Stimulated activated naive B cell treated with anti-CD40 and anti-IgM and Interleukin-4, amounts not matched to agents 10 μg/mL and 1 μg/mL and 100 μg/mL, for 72 hours (primary cell): Measurements from ENCODE around the gene RPS13.
"Not testable (repeated sequence)": the region's sequence is repeated elsewhere in the genome, so short reads cannot be mapped to it uniquely, and the experiment has no call there.

Experiments
- ATAC-seq, 2 donors: fragments of 150-1000 bp; cut with Tn5 transposase; replicated peaks; 2 replicates each; pipeline ENCODE4 v1.10.0; 2021; ENCODE audit warnings: moderate library complexity in 1 of 2
- DNase-seq: peaks from one replicate; pipeline ENCODE4 v3.0.0; 2021
- H3K27ac Mint-ChIP-seq: one replicate; pipeline ENCODE4 v1.8.0; 2022; ENCODE audit warnings: mild to moderate bottlenecking, mixed read lengths
- H3K27me3 Mint-ChIP-seq, 2 donors: one replicate each; pipeline ENCODE4 v1.8.0; 2022; ENCODE audit warnings: mixed read lengths in 2 of 2
- H3K36me3 Mint-ChIP-seq, 2 donors: one replicate each; pipeline ENCODE4 v1.8.0; 2022; ENCODE audit warnings: mixed read lengths in 2 of 2, mild to moderate bottlenecking in 1 of 2
- H3K4me1 Mint-ChIP-seq, 2 donors: one replicate each; pipeline ENCODE4 v1.8.0; 2022; ENCODE audit warnings: mixed read lengths in 2 of 2, mild to moderate bottlenecking in 1 of 2
- H3K4me3 Mint-ChIP-seq, 2 donors: one replicate each; pipeline ENCODE4 v1.8.0; 2022; ENCODE audit warnings: mild to moderate bottlenecking in 2 of 2, mixed read lengths in 2 of 2, moderate library complexity in 1 of 2
- H3K9me3 Mint-ChIP-seq, 2 donors: one replicate each; pipeline ENCODE4 v1.8.0; 2022; ENCODE audit warnings: mixed read lengths in 2 of 2, mild to moderate bottlenecking in 1 of 2

The RPS13 gene

GRCh38 chr11:17077520-17078401 lies at the start of gene RPS13:
Gene RPS13 (minus strand): TSS chr11:17077667. CDS start chr11:17077641, 26 bp downstream.
- Mint-ChIP-seq H3K9me3 (no peaks in the 10 kb centered on the region), H3K36me3 (peaks cover 42 to 56% of the 10 kb centered on the region in 2 donors), H3K27ac (peak within 1 kb of the TSS; percentile 100), H3K4me1 (peaks cover 21 to 47% of the 10 kb centered on the region in 2 donors), H3K4me3 (peak within 1 kb of the TSS; percentile 96 to 100), H3K27me3 (no peaks in the 10 kb centered on the region)
- ATAC-seq (peak; percentile 95 to 97), DNase-seq (peak; percentile 94)

- H3K27me3 Mint-ChIP-seq, result no peaks in the 10 kb centered on the region
- no peak overlapping the region for H3K4me3 Mint-ChIP-seq
- ATAC-seq, result no peak
These were observed 44.5 kb upstream of the RPS13 start for GRCh38 chr11:17121981-17122380.

GRCh38 chr11:17117262-17117661 lies 39.8 kb upstream of the RPS13 start:
- Mint-ChIP-seq H3K27ac (no peak overlapping the region), H3K9me3 (no peaks in the 10 kb centered on the region), H3K36me3 (peaks cover 19 to 24% of the 10 kb centered on the region in 2 donors), H3K4me1 (no peaks in the 10 kb centered on the region), H3K27me3 (no peaks in the 10 kb centered on the region), H3K4me3 (no peak overlapping the region)
- no peak for DNase-seq
- ATAC-seq, result no peak

More at GRCh38 chr11:17121981-17122380, 44.5 kb upstream of the RPS13 start:
- H3K27ac Mint-ChIP-seq, result no peak overlapping the region
- peaks cover 12 to 20% of the 10 kb centered on the region in 2 donors for H3K36me3 Mint-ChIP-seq
- H3K9me3 Mint-ChIP-seq, result no peaks in the 10 kb centered on the region
- no peak for DNase-seq
- no peaks in the 10 kb centered on the region for H3K4me1 Mint-ChIP-seq

- H3K9me3 Mint-ChIP-seq, result no peaks in the 10 kb centered on the region
- H3K4me3 Mint-ChIP-seq, result no peak overlapping the region
- no peaks in the 10 kb centered on the region for H3K4me1 Mint-ChIP-seq
- ATAC-seq, result no peak
- no peak overlapping the region for H3K27ac Mint-ChIP-seq
- no peak for DNase-seq
- H3K36me3 Mint-ChIP-seq, result peaks cover 16 to 22% of the 10 kb centered on the region in 2 donors
- no peaks in the 10 kb centered on the region for H3K27me3 Mint-ChIP-seq
These were observed 38.6 kb upstream of the RPS13 start for GRCh38 chr11:17116117-17116516.

DNA sequence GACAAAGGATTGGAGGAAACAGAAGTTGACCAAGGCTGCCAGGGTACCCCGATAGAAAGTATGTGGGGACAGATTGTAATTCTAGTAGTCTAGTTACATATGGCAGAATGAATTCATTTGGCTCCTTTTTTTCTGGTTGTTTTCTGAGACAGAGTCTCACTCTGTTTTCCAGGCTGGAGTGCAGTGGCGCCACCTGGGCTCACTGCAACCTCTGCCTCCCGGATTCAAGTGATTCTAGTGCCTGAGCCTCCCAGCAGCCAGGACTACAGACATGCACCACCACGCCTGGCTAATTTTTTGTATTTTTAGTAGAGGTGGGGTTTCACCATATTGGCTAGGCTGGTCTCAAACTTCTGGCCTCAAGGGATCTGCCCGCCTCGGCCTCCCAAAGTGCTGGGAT lies 30.3 kb upstream of the RPS13 start:
- H3K36me3 Mint-ChIP-seq, result peaks cover 21 to 22% of the 10 kb centered on the region in 2 donors
- DNase-seq, ATAC-seq, H3K27ac Mint-ChIP-seq, H3K27me3 Mint-ChIP-seq, H3K4me3 Mint-ChIP-seq, H3K9me3 Mint-ChIP-seq, H3K4me1 Mint-ChIP-seq: not testable (repeated sequence)

DNA sequence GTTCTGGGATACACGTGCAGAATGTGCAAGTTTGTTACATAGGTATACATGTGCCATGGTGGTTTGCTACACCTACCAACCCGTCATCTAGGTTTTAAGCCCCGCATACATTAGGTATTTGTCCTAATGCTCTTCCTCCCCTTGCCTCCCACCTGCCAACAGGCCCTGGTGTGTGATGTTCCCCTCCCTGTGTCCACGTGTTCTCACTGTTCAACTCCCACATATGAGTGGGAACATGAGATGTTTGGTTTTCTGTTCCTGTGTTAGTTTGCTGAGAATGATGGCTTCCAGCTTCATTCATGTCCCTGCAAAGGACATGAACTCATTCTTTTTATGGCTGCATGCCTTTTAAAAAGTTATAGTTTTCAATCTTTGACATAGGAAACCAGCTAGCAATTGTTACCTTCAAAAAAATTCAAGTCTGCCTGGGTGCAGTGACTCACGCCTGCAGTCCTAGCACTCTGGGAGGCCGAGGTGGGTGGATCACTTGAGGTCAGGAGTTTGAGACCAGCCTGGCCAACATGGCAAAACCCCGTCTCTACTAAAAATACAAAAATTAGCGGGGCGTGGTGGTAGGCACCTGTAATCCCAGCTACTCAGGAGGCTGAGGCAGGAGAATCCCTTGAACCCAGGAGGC lies 28.1 kb upstream of the RPS13 start:
- peak overlapping the region; percentile 72 for H3K27ac Mint-ChIP-seq
- DNase-seq, H3K27me3 Mint-ChIP-seq, ATAC-seq, H3K9me3 Mint-ChIP-seq, H3K4me1 Mint-ChIP-seq, H3K4me3 Mint-ChIP-seq: not testable (repeated sequence)
- peaks cover 22 to 25% of the 10 kb centered on the region in 2 donors for H3K36me3 Mint-ChIP-seq

DNA sequence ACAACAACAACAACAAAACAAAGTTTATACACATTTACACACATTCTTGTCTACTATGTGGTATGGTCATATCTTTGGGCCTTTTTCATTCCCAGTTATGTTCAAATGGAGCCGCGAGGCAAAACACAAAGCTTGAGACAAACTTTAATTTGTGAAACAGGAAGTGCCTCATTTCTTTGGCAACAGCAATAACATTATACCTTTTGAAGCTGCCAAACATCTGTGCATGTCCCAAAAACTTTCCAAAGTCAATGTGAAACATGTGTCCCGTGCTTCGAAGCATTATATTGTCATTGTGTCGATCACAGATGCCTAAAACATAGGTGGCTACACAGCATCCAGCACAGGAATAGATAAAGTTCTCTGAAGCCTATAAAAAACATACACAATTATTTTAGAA lies 25.0 kb upstream of the RPS13 start:
- H3K4me3 Mint-ChIP-seq, result no peak overlapping the region
- ATAC-seq, result no peak
- no peak for DNase-seq
- H3K27ac Mint-ChIP-seq, result no peak overlapping the region
- no peaks in the 10 kb centered on the region for H3K27me3 Mint-ChIP-seq
- H3K36me3 Mint-ChIP-seq, result peaks cover 30 to 36% of the 10 kb centered on the region in 2 donors
- H3K9me3 Mint-ChIP-seq, result no peaks in the 10 kb centered on the region
- H3K4me1 Mint-ChIP-seq, result no peaks in the 10 kb centered on the region

DNA sequence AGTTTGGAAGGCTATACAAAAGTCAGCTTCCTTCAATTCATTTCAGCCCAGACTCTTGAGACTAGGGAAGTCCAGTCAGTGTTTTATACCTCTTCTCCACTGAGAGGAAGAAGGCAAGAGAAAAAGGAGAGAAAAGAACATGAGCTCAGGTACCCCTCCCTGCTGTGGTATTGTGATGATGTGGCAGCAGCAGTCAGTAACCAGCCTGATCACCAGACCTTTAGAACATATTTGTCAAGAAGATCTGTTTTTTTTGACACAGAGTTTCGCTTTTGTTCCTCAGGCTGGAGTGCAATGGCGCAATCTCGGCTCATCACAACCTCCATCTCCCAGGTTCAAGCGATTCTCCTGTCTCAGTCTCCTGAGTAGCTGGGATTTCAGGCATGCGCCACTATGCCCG lies 21.2 kb upstream of the RPS13 start:
- Mint-ChIP-seq H3K9me3 (no peaks in the 10 kb centered on the region), H3K4me3 (no peak overlapping the region), H3K4me1 (no peaks in the 10 kb centered on the region), H3K27ac (no peak overlapping the region), H3K27me3 (no peaks in the 10 kb centered on the region), H3K36me3 (peaks cover 24 to 40% of the 10 kb centered on the region in 2 donors)
- no peak for DNase-seq
- no peak for ATAC-seq

- Mint-ChIP-seq H3K4me1 (no peaks in the 10 kb centered on the region), H3K4me3 (no peak overlapping the region), H3K36me3 (peaks cover 22 to 40% of the 10 kb centered on the region in 2 donors), H3K9me3 (no peaks in the 10 kb centered on the region), H3K27ac (no peak overlapping the region), H3K27me3 (no peaks in the 10 kb centered on the region)
- DNase-seq, result no peak
- ATAC-seq, result no peak
These were observed 20.6 kb upstream of the RPS13 start for GRCh38 chr11:17098038-17098437.

GRCh38 chr11:17085976-17086375 lies 8.5 kb upstream of the RPS13 start:
- ATAC-seq, H3K4me1 Mint-ChIP-seq, H3K36me3 Mint-ChIP-seq, H3K27ac Mint-ChIP-seq, H3K4me3 Mint-ChIP-seq, H3K9me3 Mint-ChIP-seq, H3K27me3 Mint-ChIP-seq, DNase-seq: not testable (repeated sequence)

DNA sequence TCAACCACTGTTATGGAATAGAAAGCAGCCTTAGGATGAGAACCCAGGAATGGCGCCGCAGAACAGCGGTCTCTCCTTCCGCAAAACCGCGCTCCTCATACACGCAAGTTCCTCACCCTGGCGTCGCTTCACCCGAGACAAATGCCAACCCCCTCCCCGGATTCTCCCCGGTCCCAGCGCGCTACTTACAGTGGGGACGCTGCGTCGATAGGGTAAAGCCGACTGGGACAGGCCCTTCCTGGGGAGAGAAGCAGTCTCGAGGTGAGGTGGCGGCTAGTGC lies 287 bp downstream of the RPS13 start:
- ATAC-seq (peak; percentile 21 to 25), DNase-seq (no peak)
- H3K4me3 Mint-ChIP-seq, result peak overlapping the region; percentile 96 to 100
- peak overlapping the region; percentile 100 for H3K27ac Mint-ChIP-seq
- no peaks in the 10 kb centered on the region for H3K9me3 Mint-ChIP-seq
- H3K4me1 Mint-ChIP-seq, result peaks cover 21 to 47% of the 10 kb centered on the region in 2 donors
- no peaks in the 10 kb centered on the region for H3K27me3 Mint-ChIP-seq
- peaks cover 42 to 60% of the 10 kb centered on the region in 2 donors for H3K36me3 Mint-ChIP-seq

DNA sequence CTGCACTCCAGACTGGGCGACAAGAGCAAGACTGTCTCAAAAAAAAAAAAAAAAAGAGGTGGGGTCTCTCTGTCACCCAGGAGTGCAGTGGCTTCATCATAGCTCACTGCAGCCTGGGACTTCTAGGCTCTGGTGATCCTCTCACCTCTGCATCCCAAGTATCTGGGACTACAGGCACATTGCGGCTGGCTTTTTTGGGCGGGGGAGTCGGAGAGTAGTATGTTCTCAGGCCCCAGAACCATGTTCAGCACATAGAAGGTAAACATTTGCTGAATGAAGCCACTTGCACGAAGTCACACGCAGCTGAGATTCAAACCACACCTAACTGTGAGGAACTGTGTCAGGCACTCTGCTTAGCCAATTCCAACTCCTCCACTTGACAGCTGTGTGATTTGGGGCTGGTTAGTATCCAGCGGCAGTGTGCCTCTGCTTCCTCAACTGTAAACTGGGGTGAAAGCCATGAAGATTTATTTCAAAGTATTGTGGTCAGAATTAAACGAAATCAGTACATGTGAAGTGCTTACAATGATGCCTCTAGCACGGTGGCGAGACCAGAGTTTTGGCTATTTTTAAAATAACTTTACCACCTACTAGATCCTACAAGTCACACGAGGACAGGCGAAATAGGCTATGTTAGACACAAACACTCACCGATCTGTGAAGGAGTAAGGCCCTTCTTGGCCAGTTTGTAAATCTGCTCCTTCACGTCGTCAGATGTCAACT lies 789 bp downstream of the RPS13 start:
- no peak for DNase-seq
- ATAC-seq, result no peak
- Mint-ChIP-seq H3K27ac (peak overlapping the region; percentile 100), H3K4me1 (peaks cover 21 to 47% of the 10 kb centered on the region in 2 donors), H3K36me3 (peaks cover 42 to 65% of the 10 kb centered on the region in 2 donors), H3K27me3 (no peaks in the 10 kb centered on the region), H3K4me3 (peak overlapping the region; percentile 96 to 100), H3K9me3 (no peaks in the 10 kb centered on the region)

- Mint-ChIP-seq H3K4me3 (peak overlapping the region; percentile 96 to 100), H3K36me3 (peaks cover 42 to 74% of the 10 kb centered on the region in 2 donors), H3K4me1 (peaks cover 23 to 47% of the 10 kb centered on the region in 2 donors), H3K27me3 (no peaks in the 10 kb centered on the region), H3K27ac (peak overlapping the region; percentile 100), H3K9me3 (no peaks in the 10 kb centered on the region)
- no peak for DNase-seq
- ATAC-seq, result no peak
These were observed 2.0 kb downstream of the RPS13 start for GRCh38 chr11:17075506-17075905.

GRCh38 chr11:17073370-17074027 lies 4.0 kb downstream of the RPS13 start:
- Mint-ChIP-seq H3K4me3 (peak overlapping the region in 1 of 2 donors; percentile 56), H3K36me3 (peaks cover 39 to 76% of the 10 kb centered on the region in 2 donors), H3K27me3 (no peaks in the 10 kb centered on the region), H3K9me3 (no peaks in the 10 kb centered on the region), H3K4me1 (peaks cover 19 to 41% of the 10 kb centered on the region in 2 donors), H3K27ac (peak overlapping the region; percentile 26)
- no peak for DNase-seq
- no peak for ATAC-seq
